Activated CD4-positive, alpha-beta T cell treated with anti-CD3 and anti-CD28 coated beads, Interleukin-2, amount 50 U/mL, for 1 hour (primary cell): ENCODE data around the gene TMPRSS4.

Source experiments
- DNase-seq: peaks from one replicate; pipeline ENCODE4 v3.0.0-alpha.2; 2020

TMPRSS4 gene, protein sequence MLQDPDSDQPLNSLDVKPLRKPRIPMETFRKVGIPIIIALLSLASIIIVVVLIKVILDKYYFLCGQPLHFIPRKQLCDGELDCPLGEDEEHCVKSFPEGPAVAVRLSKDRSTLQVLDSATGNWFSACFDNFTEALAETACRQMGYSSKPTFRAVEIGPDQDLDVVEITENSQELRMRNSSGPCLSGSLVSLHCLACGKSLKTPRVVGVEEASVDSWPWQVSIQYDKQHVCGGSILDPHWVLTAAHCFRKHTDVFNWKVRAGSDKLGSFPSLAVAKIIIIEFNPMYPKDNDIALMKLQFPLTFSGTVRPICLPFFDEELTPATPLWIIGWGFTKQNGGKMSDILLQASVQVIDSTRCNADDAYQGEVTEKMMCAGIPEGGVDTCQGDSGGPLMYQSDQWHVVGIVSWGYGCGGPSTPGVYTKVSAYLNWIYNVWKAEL

GRCh38 chr11:118076754-118077281 lies at the start of gene TMPRSS4:
TSS of gene TMPRSS4 (plus strand) at chr11:118077078. CDS start at chr11:118077303, 225 bp downstream.
- DNase-seq: no peak

GRCh38 chr11:118027694-118028093 lies 49.2 kb upstream of the TMPRSS4 start:
- no peak for DNase-seq

DNA sequence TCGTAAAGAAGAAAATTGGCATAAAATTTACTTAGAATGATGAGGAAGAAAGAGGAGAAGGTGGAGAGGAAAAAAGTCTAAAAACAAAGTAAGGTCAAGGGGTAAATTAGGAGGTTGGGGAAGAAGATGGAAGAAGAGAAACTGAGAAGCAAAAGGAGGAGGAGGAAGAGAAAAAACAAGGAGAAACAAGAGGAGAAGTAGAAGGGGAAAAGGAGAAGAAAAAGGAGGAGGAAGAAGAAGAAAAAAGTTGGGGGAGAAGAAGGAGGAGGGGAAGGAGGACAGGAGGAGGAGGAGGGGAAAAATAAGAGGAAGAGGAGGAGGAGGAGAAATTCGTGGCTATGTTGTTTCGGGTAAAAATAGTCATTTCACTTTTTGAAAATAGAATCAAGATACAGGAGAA lies 48.3 kb upstream of the TMPRSS4 start:
- DNase-seq: no peak

DNA sequence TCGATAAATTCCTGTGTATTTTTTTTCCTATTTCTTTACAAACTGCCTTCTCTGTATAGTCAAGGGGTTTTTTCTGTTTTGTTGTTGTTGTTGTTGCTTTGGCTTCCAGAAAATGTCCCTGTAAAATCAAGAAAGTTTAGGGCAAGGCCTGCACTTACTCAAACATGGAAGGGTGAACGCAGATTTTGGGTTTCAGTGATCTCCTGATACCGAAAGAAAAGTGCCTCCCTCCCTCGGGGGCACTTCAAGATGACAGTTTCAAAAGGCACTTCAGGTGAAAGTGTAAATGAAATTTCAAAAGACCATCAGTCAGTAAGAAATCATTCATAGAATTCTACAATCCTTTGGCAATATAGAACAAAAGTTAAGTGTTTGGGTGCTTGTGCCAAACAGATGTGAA lies 43.4 kb upstream of the TMPRSS4 start:
- no peak for DNase-seq

- DNase-seq: no peak
Measured at GRCh38 chr11:118042141-118042540, 34.7 kb upstream of the TMPRSS4 start.

- DNase-seq: no peak
Measured at GRCh38 chr11:118042796-118043195, 34.1 kb upstream of the TMPRSS4 start.

DNA sequence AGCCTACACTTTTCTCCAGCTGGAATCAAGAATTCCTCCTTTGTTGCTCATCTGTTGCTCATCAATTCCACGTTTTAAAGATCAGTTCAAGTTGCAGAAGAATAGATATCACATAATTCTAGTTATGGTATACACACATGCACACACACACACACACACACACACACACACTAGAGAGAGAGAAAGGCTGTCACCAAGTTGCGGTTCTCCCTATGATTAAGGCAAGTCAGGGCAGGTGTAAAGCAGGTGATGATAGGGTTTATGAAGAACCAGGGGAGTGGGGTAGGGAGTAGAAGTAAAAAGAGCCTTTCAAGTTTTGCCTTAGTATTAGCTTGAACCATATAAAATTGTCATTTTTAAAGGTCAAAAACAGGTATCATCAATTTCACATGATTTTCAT lies 31.7 kb upstream of the TMPRSS4 start:
- DNase-seq: no peak

DNA sequence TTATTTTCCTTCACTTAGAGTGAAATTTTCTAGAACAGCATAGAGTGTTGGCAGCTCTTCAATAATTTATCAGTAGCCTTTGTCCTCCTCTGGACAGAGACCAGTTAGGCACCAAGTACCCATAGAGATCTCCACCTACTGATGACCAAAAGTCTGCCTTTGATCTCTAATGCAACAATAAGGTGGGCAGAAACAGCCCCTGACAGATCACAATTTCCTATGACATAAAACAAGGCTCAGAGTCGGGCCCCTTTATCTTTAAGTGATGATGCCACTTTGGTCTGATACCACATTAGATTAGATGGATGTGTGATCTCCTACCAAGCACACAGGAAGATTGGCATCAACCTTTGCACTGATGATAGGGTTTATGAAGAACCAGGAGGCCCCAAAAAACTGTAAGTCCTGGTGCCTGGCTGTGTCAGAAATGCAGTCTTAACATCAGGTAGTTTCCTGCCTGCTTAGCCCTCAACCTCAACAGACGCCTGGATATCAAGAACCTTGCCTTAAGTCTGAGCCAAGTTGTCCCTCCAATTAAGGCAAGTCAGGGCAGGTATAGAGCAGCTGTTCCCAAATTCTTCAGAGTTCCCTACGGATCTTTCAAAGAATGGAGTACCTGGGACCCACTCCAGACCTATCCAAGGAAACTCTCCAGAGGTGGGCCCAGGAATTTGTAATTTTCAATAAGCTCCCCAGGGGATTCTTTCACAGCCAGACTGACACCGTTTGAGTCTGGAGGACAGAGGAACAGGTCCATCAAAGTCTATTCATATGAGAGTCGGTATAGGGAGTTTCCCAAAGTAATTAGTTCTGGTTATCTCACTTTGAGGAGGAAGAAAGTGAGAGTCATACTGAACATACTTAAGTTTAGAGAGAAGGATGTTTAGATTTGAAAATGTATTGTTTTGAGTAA lies 30.6 kb upstream of the TMPRSS4 start:
- peak; percentile 41 for DNase-seq

- DNase-seq: no peak
Measured at GRCh38 chr11:118046964-118047700, 29.7 kb upstream of the TMPRSS4 start.

DNA sequence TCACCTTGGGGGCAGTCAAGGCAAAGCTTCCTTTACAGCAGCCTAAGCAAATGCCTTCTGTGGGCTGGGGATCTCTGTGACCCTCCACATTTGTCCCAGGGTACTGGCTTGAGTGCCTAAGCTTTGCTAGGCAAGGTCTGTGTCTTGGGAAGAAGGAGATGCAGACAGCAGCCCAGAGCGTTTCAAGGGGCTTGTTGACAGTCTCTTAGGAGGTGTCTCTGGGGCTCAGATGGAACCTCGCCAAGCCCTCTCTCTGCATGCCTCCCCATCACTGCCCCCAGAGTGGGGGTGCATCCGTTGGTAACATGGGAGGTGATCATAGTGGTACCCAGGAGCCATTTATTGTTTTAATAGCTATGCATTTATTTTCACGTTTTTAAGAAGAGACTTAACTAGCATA lies 29.1 kb upstream of the TMPRSS4 start:
- no peak for DNase-seq

GRCh38 chr11:118048472-118049370 lies 28.2 kb upstream of the TMPRSS4 start:
- no peak for DNase-seq

DNA sequence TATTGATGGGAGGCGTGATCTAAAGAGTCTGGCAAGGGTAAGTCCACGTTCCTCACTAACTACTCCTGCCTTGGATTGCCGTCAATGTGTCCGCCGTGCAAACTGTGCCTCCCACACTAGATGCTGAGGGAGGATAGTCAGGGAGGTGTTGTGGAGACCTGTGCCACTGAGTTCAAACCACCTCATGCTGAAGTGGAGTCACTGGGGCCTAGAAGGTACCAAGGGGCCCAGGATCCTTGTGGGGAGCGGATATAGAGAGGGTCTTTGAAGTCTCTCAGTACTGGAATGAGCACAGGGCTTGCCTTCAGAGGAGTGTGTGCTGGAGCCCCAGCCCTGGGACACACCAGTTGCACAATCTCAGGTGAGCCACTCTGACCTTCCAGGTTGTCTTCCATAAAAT lies 27.1 kb upstream of the TMPRSS4 start:
- no peak for DNase-seq

DNA sequence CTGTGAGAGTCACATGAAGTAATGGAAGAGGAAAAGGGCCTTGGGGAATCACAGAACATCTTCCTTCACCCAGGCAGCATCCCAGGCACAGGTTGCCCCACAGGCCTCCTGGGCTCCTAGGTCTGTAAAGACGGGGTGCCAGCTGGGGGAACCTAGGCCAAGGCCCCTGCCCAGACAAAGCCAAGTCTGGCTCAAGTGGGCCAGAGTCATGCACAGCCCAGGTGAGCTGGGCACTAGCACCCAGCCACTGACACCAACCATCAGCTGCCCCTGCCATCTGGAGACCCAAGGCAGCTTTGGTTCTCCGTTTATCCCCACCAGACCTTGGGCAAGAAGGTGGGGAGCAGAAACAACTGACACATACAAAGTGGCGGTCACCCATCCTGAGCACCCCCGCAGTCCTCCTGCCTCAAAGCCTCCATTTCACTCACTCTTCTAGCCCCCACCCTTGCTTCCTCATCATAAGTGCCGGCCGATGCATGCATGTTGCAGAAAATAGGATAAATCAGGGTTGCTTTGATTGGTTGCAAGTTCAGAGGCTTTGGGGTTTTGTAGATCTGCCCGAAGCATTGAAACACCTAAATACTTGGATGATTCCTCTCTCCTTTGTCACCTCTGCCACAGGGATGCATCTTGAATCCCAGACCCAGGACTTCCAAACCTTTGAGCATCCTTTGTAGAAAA lies 26.5 kb upstream of the TMPRSS4 start:
- DNase-seq: no peak

GRCh38 chr11:118051136-118051610 lies 25.7 kb upstream of the TMPRSS4 start:
- peak; percentile 14 for DNase-seq

GRCh38 chr11:118051611-118052461 lies 25.0 kb upstream of the TMPRSS4 start:
- DNase-seq: peak; percentile 68

DNA sequence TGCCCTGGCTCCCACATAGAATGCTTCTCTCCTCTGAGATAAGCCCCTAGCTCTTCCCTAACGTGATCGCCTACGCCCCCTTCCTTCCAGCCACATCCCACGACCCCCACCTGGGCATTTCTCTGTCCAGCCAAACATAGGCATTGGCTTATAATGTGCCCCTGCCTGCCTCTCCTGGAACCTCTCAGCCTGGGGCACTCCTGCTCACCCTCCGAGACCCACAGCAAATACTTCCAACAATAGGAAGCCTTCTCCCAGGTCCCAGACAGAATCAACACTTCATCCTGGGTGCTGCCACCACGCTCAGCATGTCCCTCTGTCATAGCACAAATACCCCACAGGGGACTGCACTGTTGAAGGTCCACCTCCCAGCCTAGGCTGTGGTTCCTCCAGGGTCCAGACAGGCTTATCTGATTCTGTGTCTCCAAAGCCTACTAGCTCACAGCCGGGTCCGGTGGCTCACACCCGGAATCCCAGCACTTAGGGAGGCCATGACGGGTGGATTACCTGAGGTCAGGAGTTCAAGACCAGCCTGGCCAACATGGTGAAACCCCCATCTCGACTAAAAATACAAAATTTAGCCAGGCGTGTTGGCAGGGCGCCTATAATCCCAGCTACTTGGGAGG lies 24.2 kb upstream of the TMPRSS4 start:
- no peak for DNase-seq

DNA sequence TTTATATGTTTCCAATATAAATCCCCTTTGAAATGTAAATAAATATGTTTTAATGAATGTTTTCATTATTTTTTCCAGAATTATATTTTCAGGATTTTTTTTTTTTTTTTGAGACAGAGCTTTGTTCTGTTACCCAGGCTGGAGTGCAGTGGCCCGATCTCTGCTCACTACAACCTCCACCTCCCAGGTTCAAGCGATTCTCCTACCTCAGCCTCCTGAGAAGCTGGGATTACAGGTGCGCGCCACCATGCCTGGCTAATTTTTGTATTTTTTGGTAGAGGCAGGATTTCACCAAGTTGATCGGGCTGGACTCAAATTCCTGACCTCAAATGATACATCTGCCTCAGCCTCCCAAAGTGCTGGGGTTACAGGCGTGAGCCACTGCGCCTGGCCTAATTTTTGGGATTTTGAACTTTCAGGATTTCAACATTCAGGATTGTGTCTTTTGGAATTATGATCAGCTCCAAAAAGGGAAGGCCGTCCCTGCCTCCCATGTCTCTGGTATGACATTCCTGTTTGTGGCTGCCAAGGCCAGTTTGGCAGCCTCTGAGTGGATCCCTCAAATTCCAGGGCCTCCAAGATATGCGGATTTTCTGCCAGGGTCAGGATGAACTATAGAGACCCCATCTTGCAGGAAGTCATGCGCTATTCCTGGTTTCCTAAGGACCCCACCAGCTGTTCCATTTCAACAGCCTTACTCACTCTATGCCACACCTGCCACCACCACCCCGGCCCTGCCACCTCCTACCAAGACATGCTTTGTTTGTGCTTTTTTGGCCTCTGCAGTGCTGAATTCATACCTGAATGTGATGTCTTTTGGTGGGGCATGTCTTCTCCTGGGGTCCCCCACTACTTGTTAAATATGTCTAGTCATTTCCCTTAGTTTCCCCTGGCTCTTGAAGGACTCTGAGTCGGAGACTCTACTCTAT lies 21.9 kb upstream of the TMPRSS4 start:
- DNase-seq: no peak

- DNase-seq: no peak
Measured at GRCh38 chr11:118055966-118056365, 20.9 kb upstream of the TMPRSS4 start.
